Stimulated activated CD4-positive, alpha-beta T cell treated with anti-CD3 and anti-CD28 coated beads, Interleukin-15, amount 100 ng/mL, for 48 hours (primary cell): ENCODE measurements around the gene PDHA1.
A peak's percentile ranks its signal among the peaks of the same experiment; 100 is the strongest.

Experiments
- DNase-seq, 2 donors: peaks; one replicate each; pipeline ENCODE4 v3.0.0-alpha.2; 2020; ENCODE audit warnings: low read depth in 2 of 2

The PDHA1 gene

GRCh38 chrX:19343535-19344408 is at the start of gene PDHA1:
TSS of gene PDHA1 (plus strand) at chrX:19343927. CDS start at chrX:19344038, 111 bp downstream.
- DNase-seq, result peak; percentile 84 to 86

DNA sequence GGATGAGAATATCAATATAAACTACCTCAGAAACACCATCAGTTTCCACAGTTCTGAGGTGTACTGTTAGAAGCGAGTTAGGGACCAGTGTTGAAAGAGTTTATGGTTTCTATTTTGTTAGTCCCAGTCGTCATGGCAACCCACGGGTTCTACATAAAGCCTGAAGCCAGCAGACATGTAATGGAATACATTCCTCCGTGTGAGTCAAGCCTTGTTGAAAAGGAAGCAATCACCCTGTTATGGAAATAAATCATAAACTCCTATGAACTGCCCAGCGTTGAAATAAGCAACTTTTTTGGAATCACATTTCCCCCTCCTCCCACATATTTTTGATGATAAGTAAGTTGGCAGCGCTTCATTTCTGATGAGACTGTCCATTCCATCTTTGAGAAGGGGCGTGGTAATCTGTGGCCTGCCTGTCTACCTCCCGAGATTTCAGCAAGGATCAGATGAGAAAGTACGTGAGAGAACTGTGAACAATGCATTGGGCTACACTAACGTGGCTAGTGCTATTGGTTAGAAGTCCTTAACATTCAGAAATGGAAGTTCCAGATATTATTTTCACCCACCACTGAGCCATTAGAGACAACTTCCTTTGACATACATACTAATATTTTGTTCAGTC is 40.4 kb upstream of the PDHA1 start:
- DNase-seq, result no peak

DNA sequence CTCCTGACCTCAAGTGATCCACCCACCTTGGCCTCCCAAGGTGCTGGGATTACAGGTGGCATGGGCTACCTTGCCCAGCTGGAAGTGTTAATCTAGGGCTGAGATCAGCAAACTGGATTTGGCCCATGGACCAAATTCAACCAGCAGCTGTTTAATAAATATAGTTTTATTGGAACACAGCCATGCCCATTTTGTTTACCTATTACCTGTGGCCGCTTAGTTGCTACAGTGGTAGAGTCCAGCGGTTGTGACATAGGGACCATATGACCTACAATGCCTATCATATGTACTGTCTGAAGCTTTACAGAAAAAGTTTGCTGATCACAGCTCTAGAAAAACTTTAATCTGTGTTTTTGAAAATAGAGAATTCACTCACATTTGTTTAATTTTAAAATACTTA is 17.2 kb upstream of the PDHA1 start:
- DNase-seq, result no peak

GRCh38 chrX:19331831-19332230 is 11.9 kb upstream of the PDHA1 start:
- DNase-seq, result no peak

- no peak for DNase-seq
These were observed 10.7 kb upstream of the PDHA1 start for GRCh38 chrX:19332983-19333382.

DNA sequence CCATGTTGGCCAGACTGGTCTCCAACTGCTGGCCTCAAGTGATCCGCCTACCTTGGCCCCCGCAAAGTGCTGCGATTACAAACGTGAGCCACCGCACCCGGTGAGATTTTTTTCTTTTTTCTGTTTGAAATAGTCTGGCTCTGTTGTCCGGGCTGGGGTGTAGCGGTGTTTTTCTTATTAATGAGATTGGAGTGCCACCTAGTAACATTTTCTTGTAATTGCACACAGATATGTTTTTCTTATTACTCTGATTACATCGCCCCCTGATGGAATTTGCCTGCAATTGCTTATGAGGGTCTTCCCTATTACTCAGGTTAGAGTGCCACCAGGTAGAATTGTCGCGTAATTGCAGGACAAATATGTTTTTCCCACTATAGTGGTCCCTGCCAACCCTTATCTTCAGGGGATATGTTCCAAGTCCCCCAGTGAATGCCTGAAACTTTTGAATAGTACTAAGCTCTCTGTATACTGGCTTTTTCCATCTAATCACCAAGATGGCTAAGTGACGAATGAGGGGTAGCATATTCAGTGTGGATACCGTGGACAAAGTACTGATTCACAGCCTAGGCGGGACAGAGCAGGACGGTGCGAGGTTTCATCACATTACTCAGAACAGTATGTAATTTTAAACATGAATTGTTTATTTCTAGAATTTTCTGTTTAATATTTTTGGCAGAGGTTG is 8.6 kb upstream of the PDHA1 start:
- DNase-seq, result peak in 1 of 2 donors; percentile 4

- DNase-seq, result no peak
These were observed 1.3 kb upstream of the PDHA1 start for GRCh38 chrX:19342331-19342906.

DNA sequence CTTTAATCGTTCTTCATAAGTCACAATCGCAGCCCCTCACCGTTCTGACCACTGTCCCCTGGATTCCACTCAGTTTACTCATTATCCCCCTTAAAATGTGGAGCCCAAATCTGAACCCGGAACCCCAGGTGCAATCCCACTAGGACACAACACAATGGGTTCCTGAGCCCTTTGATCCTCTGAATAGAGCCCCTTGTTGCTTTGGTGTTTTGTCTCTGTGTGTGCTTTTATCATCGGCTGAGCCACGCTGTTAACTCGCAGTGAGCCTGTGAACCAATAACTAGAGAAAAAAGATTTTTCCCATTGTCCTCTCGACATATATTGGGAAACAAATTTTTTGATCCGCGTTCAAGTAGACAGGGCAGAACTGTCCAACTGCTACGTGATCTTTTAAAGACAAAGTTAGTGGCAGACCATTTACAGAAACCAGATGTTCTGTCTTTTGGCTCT is 617 bp upstream of the PDHA1 start:
- DNase-seq, result no peak

DNA sequence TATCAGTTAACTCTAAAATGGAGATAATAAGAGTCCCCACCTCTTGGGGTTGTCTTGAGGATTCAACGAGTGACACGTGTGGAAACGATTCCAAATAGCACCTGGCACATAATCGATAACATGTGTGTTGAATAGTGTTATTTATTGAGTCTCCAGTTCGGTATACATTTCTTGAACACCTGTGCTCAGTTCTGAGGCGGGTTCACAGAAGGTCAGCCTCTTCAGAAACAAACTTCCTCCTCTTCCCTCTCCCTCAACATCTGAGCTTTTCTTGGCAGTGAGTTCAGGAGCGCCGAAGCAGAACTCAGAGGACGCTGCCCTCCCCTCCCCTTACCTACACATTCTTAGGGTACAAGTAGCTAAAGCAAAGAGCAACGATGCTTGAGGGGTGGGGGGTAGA is 934 bp downstream of the PDHA1 start:
- DNase-seq, result no peak

DNA sequence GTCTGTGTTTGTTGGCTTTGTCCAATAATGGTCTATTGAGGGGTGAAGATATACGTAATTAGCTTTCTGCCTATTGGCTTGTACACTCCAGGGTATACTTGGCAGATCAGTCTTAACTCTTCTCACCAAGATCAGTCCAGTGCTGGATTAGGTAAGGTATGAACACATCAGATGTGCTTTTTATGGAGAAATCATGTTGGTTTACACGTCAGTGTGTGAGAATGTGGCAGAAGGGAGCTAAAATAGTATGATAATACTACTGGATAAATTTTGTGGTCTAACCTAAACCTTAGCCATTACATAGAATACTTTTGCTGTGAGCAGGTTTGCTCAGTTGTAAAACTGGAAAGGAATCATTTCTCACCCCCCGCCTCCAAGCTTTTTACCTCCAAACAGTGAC is 4.2 kb downstream of the PDHA1 start:
- no peak for DNase-seq

- no peak for DNase-seq
These were observed 5.5 kb downstream of the PDHA1 start for GRCh38 chrX:19349264-19349663.

DNA sequence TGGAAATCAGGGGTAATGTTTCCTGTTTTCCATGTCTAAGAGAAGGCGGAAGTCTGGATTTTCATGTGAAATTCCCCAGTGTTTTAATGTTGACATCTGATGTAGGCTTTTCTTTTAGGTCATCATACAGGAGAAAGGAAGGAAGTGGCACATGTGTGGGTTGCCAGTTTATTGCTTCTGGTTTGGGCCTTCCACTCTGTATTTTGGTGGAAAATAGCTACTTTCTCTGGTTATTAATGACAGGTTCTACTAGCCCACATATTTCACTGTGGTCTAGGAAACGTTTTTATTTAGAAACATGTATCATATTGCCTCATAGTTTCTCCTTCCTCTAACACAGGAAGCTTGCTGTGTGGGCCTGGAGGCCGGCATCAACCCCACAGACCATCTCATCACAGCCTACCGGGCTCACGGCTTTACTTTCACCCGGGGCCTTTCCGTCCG is 7.2 kb downstream of the PDHA1 start:
- DNase-seq, result no peak

GRCh38 chrX:19354625-19355024 is 10.9 kb downstream of the PDHA1 start:
- DNase-seq, result no peak

- DNase-seq, result no peak
These were observed 14.8 kb downstream of the PDHA1 start for GRCh38 chrX:19358521-19358920.

- DNase-seq, result no peak
These were observed 17.2 kb downstream of the PDHA1 start for GRCh38 chrX:19360903-19361302.

- DNase-seq, result no peak
These were observed 18.0 kb downstream of the PDHA1 start for GRCh38 chrX:19361701-19362100.

GRCh38 chrX:19368576-19368975 is 24.8 kb downstream of the PDHA1 start:
- DNase-seq, result no peak

DNA sequence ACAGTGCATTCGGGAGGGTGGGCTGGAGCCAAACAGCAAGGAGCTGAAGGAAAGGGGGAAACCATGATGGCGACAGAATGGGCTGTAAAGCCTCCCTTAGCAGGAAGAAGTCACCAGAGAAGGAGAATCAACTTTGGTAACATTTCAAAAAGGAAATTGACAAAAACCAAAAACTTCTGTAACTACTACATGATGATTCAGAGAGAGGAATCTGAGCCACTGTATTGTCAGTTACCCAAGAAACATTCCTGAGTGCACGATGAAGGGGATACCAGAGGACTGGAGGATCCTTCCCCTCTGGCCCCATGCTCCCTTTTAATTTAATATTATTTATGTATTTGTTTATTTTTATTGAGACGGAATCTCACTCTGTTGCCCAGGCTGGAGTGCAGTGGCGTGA is 26.3 kb downstream of the PDHA1 start:
- no peak for DNase-seq

- DNase-seq, result peak; percentile 32 to 57
These were observed 28.4 kb downstream of the PDHA1 start for GRCh38 chrX:19372170-19372546.

DNA sequence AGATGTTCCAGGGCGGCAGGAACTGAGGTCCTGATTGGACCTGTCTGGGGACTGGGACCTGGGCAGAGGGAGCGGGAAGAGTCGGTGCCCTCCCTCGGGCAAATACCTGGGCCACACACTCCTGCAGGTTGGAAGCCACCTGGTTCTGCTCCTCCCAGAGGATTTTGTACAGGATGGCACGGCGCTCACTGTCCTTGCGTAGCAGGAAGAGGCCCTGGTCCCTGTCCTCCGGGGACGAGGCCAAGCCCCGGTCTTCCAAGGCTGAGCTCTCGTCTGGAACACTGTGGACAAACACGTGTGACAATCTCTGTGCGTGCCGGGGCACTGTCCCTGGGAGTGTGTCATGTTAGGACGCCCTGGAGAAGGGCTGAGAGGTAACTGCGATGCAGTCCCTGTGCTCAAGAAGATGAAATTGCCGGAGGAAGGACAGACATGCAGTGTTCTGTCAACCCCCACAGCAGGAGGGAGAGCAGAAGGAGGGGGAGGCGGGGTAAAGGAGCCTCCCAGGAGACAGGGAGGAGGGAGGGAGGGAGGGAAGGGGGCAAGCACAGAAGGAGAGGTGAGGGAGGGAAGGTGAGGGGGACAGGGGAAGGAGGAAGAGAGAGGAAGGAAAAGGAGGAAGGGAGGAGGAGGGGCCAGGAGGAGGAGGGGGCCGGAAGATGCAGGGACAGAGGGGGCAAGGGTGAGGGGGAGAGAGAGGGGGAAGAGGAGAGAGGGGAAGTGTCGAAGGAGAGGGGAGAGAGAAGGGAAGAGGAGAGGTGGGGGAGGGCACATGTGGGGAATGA is 29.0 kb downstream of the PDHA1 start:
- no peak for DNase-seq

DNA sequence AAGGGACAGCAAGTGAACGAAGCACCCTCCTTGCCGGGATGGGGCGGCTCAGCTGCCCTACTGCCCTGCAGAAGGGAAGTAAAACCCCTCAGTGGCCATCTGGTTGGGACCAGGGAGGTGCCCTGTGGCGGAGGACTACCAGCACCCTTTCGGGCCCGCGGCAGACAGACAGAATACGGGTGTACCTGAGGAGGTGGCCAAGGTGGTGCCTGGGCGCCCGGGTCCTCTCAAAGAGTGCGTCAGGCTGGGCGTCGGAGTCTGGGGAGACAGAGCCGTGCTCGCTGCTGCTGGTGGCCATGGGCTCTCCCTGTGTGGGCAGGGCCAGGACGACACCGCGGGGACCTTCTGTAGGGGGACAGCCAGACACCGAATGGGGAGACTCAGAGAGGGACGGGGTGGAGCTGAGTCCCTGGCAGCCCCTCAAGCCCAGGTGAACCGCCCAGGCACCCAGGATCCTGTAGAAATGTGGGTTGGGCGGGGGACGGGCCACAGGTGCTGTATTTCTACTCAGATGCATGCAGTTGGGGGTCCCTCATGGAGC is 29.7 kb downstream of the PDHA1 start:
- DNase-seq, result no peak
